Fibroblast of the aortic adventitia (primary cell): Measurements from ENCODE around the gene TMEM63B. TPM values are rescaled to one million over a fixed set of nuclear protein-coding genes. Genes with fewer than 3 reads are reported as not detected.

Experiments used
- DNase-seq: peaks from one replicate; pipeline ENCODE4 v3.0.0-alpha.2; 2010; ENCODE audit warnings: low read depth
- H3K4me3 ChIP-seq: 2 replicates; pipeline ENCODE4 v1.5.1; 2011; ENCODE audit warnings: low read depth, mild to moderate bottlenecking, control low read depth, low read length, moderate library complexity
- CTCF ChIP-seq: IDR thresholded peaks from 2 replicates; pipeline ENCODE4 v1.5.1; 2011; ENCODE audit warnings: mild to moderate bottlenecking, low read length, control low read depth, inconsistent platforms; ENCODE audit not compliant: insufficient read depth
- total RNA-seq: library from RNA; depleted of rRNA; stranded (reverse); fragments of >200 nt; gene quantifications from 2 replicates; pipeline ENCODE4 v1.2.3, GENCODE V29; 2012; ENCODE audit warnings: low replicate concordance

TMEM63B gene
- total RNA-seq, 1 donor: 20.7 TPM

DNA sequence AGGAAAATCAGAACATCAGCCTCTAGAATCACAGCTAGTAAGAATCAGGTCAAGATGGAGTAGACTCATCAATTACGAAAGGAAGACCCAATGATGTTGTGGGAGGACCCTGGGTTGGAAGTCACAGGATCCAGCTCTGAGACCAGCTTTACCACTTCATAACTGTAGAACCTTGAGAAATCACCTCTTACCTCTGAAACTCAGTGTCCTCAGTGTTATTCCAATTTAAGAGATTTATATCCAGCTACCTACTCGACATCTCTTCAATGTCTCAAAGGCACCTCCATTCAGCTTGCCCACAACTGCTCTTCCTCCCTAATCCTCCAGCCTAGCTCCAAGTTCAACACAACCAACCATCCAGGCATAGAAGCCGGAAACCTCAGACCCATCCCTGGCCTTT, 16.4 kb upstream of the TMEM63B start:
- no peak for DNase-seq
- TF ChIP-seq CTCF: no peak

DNA sequence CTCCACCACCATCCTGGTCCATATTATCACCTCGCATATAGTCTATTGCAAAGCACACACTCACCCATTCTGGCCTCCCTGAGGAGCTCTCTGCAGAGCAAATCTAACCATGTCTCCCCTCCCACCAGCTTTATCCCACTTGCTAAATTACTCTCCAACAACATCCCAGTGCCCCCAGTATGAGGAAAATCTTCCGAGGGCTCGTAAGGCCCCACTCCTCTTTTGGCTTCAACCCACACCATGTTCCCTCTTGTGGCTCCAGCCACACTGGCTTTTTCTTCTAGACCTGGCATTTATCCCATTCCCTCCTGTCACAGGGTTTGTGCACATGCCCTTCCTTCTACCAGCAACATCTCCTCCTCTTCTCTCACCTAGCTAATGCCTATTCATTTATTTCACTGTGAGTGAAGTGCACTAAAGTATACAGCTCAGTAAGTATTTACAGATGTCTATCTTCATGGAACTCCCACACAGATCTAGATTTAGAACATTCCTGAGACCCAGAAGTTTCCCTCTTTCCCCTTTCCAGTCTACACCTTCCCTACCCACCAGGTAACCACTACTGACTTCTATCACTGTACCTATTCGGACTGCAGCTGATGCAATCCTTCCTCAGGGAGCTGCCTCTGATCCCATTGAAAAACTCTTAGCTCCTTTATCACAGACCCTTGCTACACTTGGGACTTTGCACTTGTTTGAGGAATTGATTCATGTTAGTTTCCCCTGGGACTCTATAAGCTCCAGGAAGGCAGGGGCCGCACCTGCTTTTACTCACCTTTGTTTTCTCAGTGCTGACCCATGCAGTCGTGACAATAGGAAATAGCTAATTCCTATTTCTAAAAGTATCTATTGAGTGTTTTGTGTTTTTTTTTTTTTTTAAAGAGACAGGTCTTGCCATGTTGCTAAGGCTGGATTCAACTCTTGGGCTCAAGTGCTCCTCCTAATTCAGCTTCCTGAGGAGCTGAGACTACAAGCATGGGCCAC, 15.6 kb upstream of the TMEM63B start:
- DNase-seq: no peak
- H3K4me3 ChIP-seq: no peak overlapping the region
- no peak for TF ChIP-seq CTCF

More for the DNA sequence above, 16.4 kb upstream of the TMEM63B start:
- no peak overlapping the region for H3K4me3 ChIP-seq

- no peak overlapping the region for H3K4me3 ChIP-seq
- peak; percentile 33 for TF ChIP-seq CTCF
Measured at GRCh38 chr6:44113414-44113813, 13.9 kb upstream of the TMEM63B start.

GRCh38 chr6:44115866-44116265, 11.5 kb upstream of the TMEM63B start:
- H3K4me3 ChIP-seq: no peak overlapping the region
- DNase-seq: no peak
- no peak for TF ChIP-seq CTCF

More at GRCh38 chr6:44113414-44113813, 13.9 kb upstream of the TMEM63B start:
- no peak for DNase-seq

- H3K4me3 ChIP-seq: no peak overlapping the region
- peak; percentile 86 for DNase-seq
- no peak for TF ChIP-seq CTCF
Measured at GRCh38 chr6:44116641-44117382, 10.5 kb upstream of the TMEM63B start.

DNA sequence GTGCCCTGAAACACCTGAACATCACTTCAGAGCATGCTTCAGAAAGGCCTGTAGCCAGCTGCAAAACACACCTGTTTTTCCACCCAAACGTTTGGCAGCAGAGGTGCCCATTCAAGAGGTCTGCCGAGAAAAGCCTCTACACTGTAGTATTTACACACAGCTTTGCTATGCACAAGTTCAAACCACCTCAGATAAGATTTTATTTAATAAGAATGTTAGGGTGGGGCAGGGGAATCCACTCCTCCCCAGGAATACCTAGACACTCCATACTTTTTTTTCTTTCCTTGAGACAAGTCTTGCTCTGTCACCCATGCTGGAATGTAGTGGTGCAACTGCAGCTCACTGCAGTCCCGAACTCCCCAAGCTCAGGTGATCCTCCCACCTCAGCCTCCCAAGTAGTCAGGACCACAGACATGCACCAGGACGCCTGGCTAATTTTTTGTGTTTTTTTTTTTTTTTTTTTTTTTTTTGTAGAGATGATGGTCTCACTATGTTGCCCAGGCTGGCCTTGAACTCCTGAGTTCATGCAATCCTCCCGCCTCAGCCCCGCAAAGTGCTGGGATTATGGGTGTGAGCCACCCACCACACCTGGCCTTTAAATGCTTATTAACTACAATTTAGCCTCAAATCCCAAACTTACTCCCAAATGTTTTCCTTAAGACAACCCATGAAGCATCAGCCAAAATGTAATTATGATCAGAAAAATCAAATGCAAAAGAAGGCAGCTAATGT, 9.8 kb upstream of the TMEM63B start:
- DNase-seq: no peak
- no peak overlapping the region for H3K4me3 ChIP-seq
- TF ChIP-seq CTCF: no peak
